ENCODE data around the gene DIP2A.

DNA sequence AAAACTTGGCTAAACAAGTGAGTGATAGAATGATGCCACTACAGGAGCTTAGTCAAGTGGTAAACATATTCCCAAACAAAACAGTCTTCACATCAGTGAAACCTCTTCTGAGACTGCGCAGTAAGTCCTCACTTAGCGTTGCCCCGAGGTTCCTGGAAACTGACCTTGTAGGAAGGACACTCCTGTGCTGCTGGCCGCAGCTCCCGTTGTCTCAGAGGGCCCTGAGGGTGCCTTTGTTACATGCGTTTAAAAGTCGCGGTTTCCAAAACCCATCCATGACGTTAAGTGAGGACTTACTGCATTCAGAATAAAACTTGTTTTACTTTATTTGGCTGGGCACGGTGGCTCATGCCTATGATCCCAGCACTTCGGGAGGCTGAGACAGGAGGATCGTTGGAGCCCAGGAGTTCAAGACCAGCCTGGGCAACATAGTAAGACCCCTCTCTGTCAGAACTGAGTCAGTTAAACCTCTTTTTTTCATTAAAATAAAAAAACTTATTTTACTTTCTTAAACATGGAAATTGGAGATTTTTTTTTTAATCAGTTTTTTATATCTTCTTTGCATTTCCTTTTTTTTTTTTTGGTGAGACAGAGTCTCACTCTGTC lies 36.0 kb upstream of the DIP2A start:
- TF ChIP-seq WIZ (CRISPR knock-in tag; IDR thresholded peaks at IDR 0.05) (no peak), MYC (CRISPR knock-in tag; IDR thresholded peaks at IDR 0.05; ENCODE audit: borderline replicate concordance) (no peak), ZNF232 (CRISPR knock-in tag; IDR thresholded peaks at IDR 0.05; ENCODE audit: borderline replicate concordance) (no peak), ZNF292 (CRISPR knock-in tag; IDR thresholded peaks at IDR 0.05; ENCODE audit: borderline replicate concordance, low read depth) (no peak), TRIM24 (CRISPR knock-in tag; IDR thresholded peaks at IDR 0.05) (no peak), ONECUT2 (CRISPR knock-in tag; IDR thresholded peaks at IDR 0.05) (no peak)

Data from HepG2 (cell line).